Measurements from ENCODE around the gene KPNA1. TPM values are rescaled to one million over a fixed set of nuclear protein-coding genes. Genes with fewer than 3 reads are reported as not detected.

KPNA1 gene
- total RNA-seq, 1 experiment from 2014 or later: 118 TPM

- POLR2A ChIA-PET: no interaction called here
- H3K36me3 ChIP-seq (ENCODE audit: control insufficient read depth, insufficient read depth, low read length): no peaks in the 10 kb centered on the region
- in situ Hi-C loops (cut with HindIII; ENCODE audit: low pct_unique_long_range_greater_than_20kb, low sequenced_read_pairs): no loop called here
- no peak for DNase-seq (ENCODE audit: low read depth, low spot score)
- H3K4me1 ChIP-seq (ENCODE audit: control insufficient read depth, insufficient read depth, low read length): peaks cover 4% of the 10 kb centered on the region; the same call in 1 of the 2 replicates
- no peaks in the 10 kb centered on the region for H3K9me3 ChIP-seq (ENCODE audit: control insufficient read depth, insufficient read depth, low read depth, low read length)
- H3K27ac ChIP-seq (ENCODE audit: low read length): no peak overlapping the region
- no peak overlapping the region for H3K4me3 ChIP-seq (ENCODE audit: low read depth in 2 of 2, low read length in 2 of 2)
- BruUV-seq (replicated peaks): no TSS peak
- no peak for ATAC-seq
- CTCF ChIA-PET: no interaction called here
- H3K27me3 ChIP-seq (ENCODE audit: control insufficient read depth, insufficient read depth, low read length): no peaks in the 10 kb centered on the region
- TF ChIP-seq CTCF (IDR thresholded peaks at IDR 0.05) (no peak), TCF7L2 (IDR thresholded peaks at IDR 0.05; ENCODE audit: low read depth, low read length) (no peak), SIN3A (IDR thresholded peaks at IDR 0.05; ENCODE audit: borderline replicate concordance, insufficient read depth, low read depth, low read length) (no peak), REST (IDR thresholded peaks at IDR 0.05; ENCODE audit: insufficient read depth in 1 of 2, low read depth in 2 of 2, low read length in 1 of 2) (no peak), POLR2AphosphoS5 (IDR thresholded peaks at IDR 0.05; ENCODE audit: low read depth, low read length) (no peak)
- intact Hi-C loops (cut with micrococcal nuclease; ENCODE audit: unreplicated experiment): no loop called here
Measured at GRCh38 chr3:122536632-122537001, 21.9 kb upstream of the KPNA1 start.

DNA sequence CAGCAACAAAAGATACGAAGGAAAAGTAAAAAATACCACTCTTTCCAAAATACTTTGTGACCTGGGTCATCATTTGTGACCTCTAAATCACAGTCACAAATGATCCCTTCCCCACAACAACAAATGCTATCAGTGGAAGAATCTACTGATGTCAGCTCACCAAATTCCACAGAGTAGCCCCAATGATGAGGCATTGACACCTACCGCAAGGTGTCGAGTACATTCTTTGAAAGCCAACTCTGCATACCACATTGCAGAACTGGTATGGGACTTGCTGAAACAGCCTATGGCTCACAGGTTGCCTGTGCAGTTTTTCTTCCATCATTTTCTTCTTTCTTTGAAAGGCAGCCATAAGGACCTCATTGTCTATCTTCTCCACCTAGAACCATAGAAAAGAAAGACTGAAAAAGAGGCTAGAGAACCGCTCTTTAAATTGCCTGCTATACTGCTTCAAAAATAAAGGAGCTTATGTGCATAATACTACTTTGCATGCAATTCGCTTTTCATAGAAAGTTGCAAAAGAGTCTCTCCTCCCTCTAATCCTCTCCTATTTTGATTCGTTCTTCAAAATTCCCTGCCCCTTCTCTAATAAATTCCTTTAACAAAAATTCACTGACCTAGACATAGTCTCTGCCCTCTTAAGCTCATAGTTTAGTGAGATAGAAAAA lies 21.4 kb upstream of the KPNA1 start:
- no peaks in the 10 kb centered on the region for H3K36me3 ChIP-seq (ENCODE audit: control insufficient read depth, insufficient read depth, low read length)
- POLR2A ChIA-PET: no interaction called here
- no peak for DNase-seq (ENCODE audit: low read depth, low spot score)
- intact Hi-C loops (cut with micrococcal nuclease; ENCODE audit: unreplicated experiment) (no loop called here), in situ Hi-C loops (cut with HindIII; ENCODE audit: low pct_unique_long_range_greater_than_20kb, low sequenced_read_pairs) (no loop called here)
- no peak for TF ChIP-seq CTCF (IDR thresholded peaks at IDR 0.05)
- TF ChIP-seq REST (IDR thresholded peaks at IDR 0.05; ENCODE audit: insufficient read depth in 1 of 2, low read depth in 2 of 2, low read length in 1 of 2): no peak
- TF ChIP-seq POLR2AphosphoS5 (IDR thresholded peaks at IDR 0.05; ENCODE audit: low read depth, low read length): no peak
- TF ChIP-seq TCF7L2 (IDR thresholded peaks at IDR 0.05; ENCODE audit: low read depth, low read length): no peak
- TF ChIP-seq SIN3A (IDR thresholded peaks at IDR 0.05; ENCODE audit: borderline replicate concordance, insufficient read depth, low read depth, low read length): no peak
- H3K4me1 ChIP-seq (ENCODE audit: control insufficient read depth, insufficient read depth, low read length): peaks cover 4% of the 10 kb centered on the region; the same call in 1 of the 2 replicates
- CTCF ChIA-PET: no interaction called here
- no peaks in the 10 kb centered on the region for H3K9me3 ChIP-seq (ENCODE audit: control insufficient read depth, insufficient read depth, low read depth, low read length)
- ATAC-seq: no peak
- H3K4me3 ChIP-seq (ENCODE audit: low read depth in 2 of 2, low read length in 2 of 2): no peak overlapping the region
- H3K27me3 ChIP-seq (ENCODE audit: control insufficient read depth, insufficient read depth, low read length): no peaks in the 10 kb centered on the region
- no peak overlapping the region for H3K27ac ChIP-seq (ENCODE audit: low read length)
- BruUV-seq (replicated peaks): no TSS peak

All from Panc1 (cell line).